ENCODE results near the gene PRKCA.
A peak's percentile ranks its signal among the peaks of the same experiment; 100 is the strongest.

Gene PRKCA

DNA sequence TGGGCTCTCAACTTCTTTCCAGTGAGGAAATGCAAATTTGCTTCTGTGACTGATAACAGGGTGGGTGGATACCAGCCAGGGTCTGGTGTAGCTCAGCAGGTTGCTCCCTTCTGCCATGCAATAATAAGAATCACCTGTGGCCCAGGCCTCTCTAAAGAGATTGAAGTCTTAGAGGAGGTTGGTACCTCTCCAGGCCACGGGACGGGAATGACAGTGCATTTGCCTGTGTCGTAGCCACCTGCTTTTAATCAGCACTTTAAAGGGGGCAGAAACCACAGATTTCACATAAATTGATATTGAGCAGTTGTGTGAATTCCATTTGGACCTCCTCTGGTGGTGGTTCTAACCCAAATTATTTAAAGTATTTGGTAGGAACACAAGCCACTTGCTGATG lies 246.9 kb downstream of the PRKCA start:
- H3K9ac ChIP-seq (ENCODE audit: insufficient read length) = no peak overlapping the region
- no peaks in the 10 kb centered on the region for H3K9me3 ChIP-seq (ENCODE audit: low read depth, low read length)
- H3K36me3 ChIP-seq (ENCODE audit: insufficient read depth, low read length) = peaks cover 6% of the 10 kb centered on the region; the same call in 1 of the 2 replicates
- no peak for DNase-seq (ENCODE audit: low read depth, low spot score)
- H3K27ac ChIP-seq = peak overlapping the region; percentile 75
- H3K4me3 ChIP-seq = peak overlapping the region; percentile 5; the same call in 1 of the 2 replicates
- no peak for TF ChIP-seq EZH2 (IDR thresholded peaks at IDR 0.05)
- TF ChIP-seq POLR2AphosphoS5 (IDR thresholded peaks at IDR 0.05; ENCODE audit: borderline replicate concordance, low read depth, low read length) = no peak
- TF ChIP-seq FOXP2 (optimal IDR thresholded peaks at IDR 0.05; ENCODE audit: control extremely low read depth, extremely low read length, insufficient read depth) = no peak

- H3K27ac ChIP-seq = peak overlapping the region; percentile 75
- H3K36me3 ChIP-seq (ENCODE audit: insufficient read depth, low read length) = peaks cover 6% of the 10 kb centered on the region; the same call in 1 of the 2 replicates
- peak overlapping the region; percentile 5; the same call in 1 of the 2 replicates for H3K4me3 ChIP-seq
- H3K9ac ChIP-seq (ENCODE audit: insufficient read length) = no peak overlapping the region
- TF ChIP-seq FOXP2 (optimal IDR thresholded peaks at IDR 0.05; ENCODE audit: control extremely low read depth, extremely low read length, insufficient read depth) (no peak), POLR2AphosphoS5 (IDR thresholded peaks at IDR 0.05; ENCODE audit: borderline replicate concordance, low read depth, low read length) (no peak), EZH2 (IDR thresholded peaks at IDR 0.05) (no peak)
- no peak for DNase-seq (ENCODE audit: low read depth, low spot score)
- H3K9me3 ChIP-seq (ENCODE audit: low read depth, low read length) = no peaks in the 10 kb centered on the region
Measured at GRCh38 chr17:66549731-66550207, 247.4 kb downstream of the PRKCA start.

DNA sequence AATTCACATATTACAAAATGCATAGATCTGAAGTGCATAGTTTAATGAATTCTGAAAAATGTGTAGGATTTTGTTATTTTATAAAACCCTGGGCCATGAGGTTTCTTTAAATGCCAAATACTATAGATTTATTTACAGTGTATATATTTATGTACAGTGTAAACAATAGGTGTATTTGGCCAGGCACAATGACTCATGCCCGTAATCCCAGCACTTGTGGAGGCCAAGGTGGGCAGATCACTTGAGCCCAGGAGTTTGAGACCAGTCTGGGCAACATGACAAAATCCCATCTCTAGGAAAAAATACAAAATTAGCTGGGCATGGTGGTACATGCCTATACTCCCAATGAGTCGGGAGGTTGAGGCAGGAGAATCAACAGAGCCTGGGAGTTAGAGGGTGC lies 249.4 kb downstream of the PRKCA start:
- no peak overlapping the region for H3K4me3 ChIP-seq
- no peaks in the 10 kb centered on the region for H3K9me3 ChIP-seq (ENCODE audit: low read depth, low read length)
- no peak for DNase-seq (ENCODE audit: low read depth, low spot score)
- H3K9ac ChIP-seq (ENCODE audit: insufficient read length) = no peak overlapping the region
- no peak overlapping the region for H3K27ac ChIP-seq
- TF ChIP-seq EZH2 (IDR thresholded peaks at IDR 0.05) = no peak
- TF ChIP-seq POLR2AphosphoS5 (IDR thresholded peaks at IDR 0.05; ENCODE audit: borderline replicate concordance, low read depth, low read length) = no peak
- no peak for TF ChIP-seq FOXP2 (optimal IDR thresholded peaks at IDR 0.05; ENCODE audit: control extremely low read depth, extremely low read length, insufficient read depth)
- no peaks in the 10 kb centered on the region for H3K36me3 ChIP-seq (ENCODE audit: insufficient read depth, low read length)

- TF ChIP-seq FOXP2 (optimal IDR thresholded peaks at IDR 0.05; ENCODE audit: control extremely low read depth, extremely low read length, insufficient read depth) (no peak), POLR2AphosphoS5 (IDR thresholded peaks at IDR 0.05; ENCODE audit: borderline replicate concordance, low read depth, low read length) (no peak), EZH2 (IDR thresholded peaks at IDR 0.05) (no peak)
- DNase-seq (ENCODE audit: low read depth, low spot score) = no peak
- H3K27ac ChIP-seq = no peak overlapping the region
- H3K9ac ChIP-seq (ENCODE audit: insufficient read length) = no peak overlapping the region
- H3K36me3 ChIP-seq (ENCODE audit: insufficient read depth, low read length) = no peaks in the 10 kb centered on the region
- H3K4me3 ChIP-seq = no peak overlapping the region
- no peaks in the 10 kb centered on the region for H3K9me3 ChIP-seq (ENCODE audit: low read depth, low read length)
Measured at GRCh38 chr17:66552371-66552770, 250.0 kb downstream of the PRKCA start.

GRCh38 chr17:66555605-66556004 lies 253.2 kb downstream of the PRKCA start:
- DNase-seq (ENCODE audit: low read depth, low spot score) = no peak
- Histone ChIP-seq H3K36me3 (ENCODE audit: insufficient read depth, low read length) (no peaks in the 10 kb centered on the region), H3K27ac (no peak overlapping the region), H3K4me3 (no peak overlapping the region), H3K9me3 (ENCODE audit: low read depth, low read length) (peaks cover 7% of the 10 kb centered on the region; the same call in 1 of the 2 replicates), H3K9ac (ENCODE audit: insufficient read length) (no peak overlapping the region)
- TF ChIP-seq EZH2 (IDR thresholded peaks at IDR 0.05) = no peak
- TF ChIP-seq FOXP2 (optimal IDR thresholded peaks at IDR 0.05; ENCODE audit: control extremely low read depth, extremely low read length, insufficient read depth) = no peak
- TF ChIP-seq POLR2AphosphoS5 (IDR thresholded peaks at IDR 0.05; ENCODE audit: borderline replicate concordance, low read depth, low read length) = no peak

DNA sequence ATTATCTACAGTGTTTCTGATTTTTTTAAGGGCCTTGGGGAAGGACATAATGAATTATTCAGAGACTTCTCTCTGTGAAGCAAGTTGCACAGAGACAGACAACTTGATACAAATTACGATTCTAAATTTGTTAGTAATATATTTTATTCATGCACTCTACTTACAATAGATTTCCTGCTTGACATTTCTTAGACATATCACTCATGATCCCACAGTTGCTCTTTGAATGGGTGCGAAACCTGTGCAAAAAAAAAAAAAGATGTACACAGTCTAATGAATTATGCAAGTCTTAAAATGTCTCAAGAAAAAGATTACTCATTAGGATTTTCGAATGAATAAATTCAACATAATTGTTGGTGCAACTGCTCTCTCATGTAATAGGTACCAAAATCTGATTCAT lies 254.8 kb downstream of the PRKCA start:
- Histone ChIP-seq H3K36me3 (ENCODE audit: insufficient read depth, low read length) (no peaks in the 10 kb centered on the region), H3K9me3 (ENCODE audit: low read depth, low read length) (peaks cover 8% of the 10 kb centered on the region; the same call in 1 of the 2 replicates), H3K9ac (ENCODE audit: insufficient read length) (no peak overlapping the region), H3K4me3 (no peak overlapping the region), H3K27ac (no peak overlapping the region)
- no peak for DNase-seq (ENCODE audit: low read depth, low spot score)
- TF ChIP-seq POLR2AphosphoS5 (IDR thresholded peaks at IDR 0.05; ENCODE audit: borderline replicate concordance, low read depth, low read length) = no peak

GRCh38 chr17:66557886-66558285 lies 255.5 kb downstream of the PRKCA start:
- no peak for DNase-seq (ENCODE audit: low read depth, low spot score)
- no peak overlapping the region for H3K9ac ChIP-seq (ENCODE audit: insufficient read length)
- no peak overlapping the region for H3K27ac ChIP-seq
- H3K36me3 ChIP-seq (ENCODE audit: insufficient read depth, low read length) = no peaks in the 10 kb centered on the region
- peaks cover 8% of the 10 kb centered on the region; the same call in 1 of the 2 replicates for H3K9me3 ChIP-seq (ENCODE audit: low read depth, low read length)
- TF ChIP-seq FOXP2 (optimal IDR thresholded peaks at IDR 0.05; ENCODE audit: control extremely low read depth, extremely low read length, insufficient read depth) (no peak), POLR2AphosphoS5 (IDR thresholded peaks at IDR 0.05; ENCODE audit: borderline replicate concordance, low read depth, low read length) (no peak), EZH2 (IDR thresholded peaks at IDR 0.05) (no peak)
- H3K4me3 ChIP-seq = no peak overlapping the region

- no peak overlapping the region for H3K4me3 ChIP-seq
- TF ChIP-seq EZH2 (IDR thresholded peaks at IDR 0.05) (no peak), POLR2AphosphoS5 (IDR thresholded peaks at IDR 0.05; ENCODE audit: borderline replicate concordance, low read depth, low read length) (no peak), FOXP2 (optimal IDR thresholded peaks at IDR 0.05; ENCODE audit: control extremely low read depth, extremely low read length, insufficient read depth) (no peak)
- no peak overlapping the region for H3K9ac ChIP-seq (ENCODE audit: insufficient read length)
- H3K27ac ChIP-seq = peak overlapping the region; percentile 58; the same call in 1 of the 2 replicates
- DNase-seq (ENCODE audit: low read depth, low spot score) = peak; percentile 89
- peaks cover 8% of the 10 kb centered on the region; the same call in 1 of the 2 replicates for H3K9me3 ChIP-seq (ENCODE audit: low read depth, low read length)
- H3K36me3 ChIP-seq (ENCODE audit: insufficient read depth, low read length) = no peaks in the 10 kb centered on the region
Measured at GRCh38 chr17:66560691-66561090, 258.3 kb downstream of the PRKCA start.

DNA sequence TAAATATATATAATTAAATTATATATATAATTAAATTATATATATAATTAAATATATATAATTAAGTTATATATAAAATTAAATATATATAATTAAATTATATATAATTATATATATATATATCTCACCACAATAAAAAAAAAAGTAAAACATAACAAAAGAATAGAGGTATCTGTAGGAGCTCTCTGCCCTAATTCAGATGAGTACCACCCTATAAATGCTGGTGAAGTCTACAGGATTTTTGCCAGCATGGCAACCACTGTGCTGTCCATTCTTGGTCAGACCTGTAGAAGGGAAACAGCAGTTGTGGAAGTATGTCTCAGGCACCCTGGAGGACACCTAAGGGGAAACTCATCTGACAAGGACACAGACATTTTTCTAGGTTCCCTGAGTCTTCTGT lies 259.7 kb downstream of the PRKCA start:
- Histone ChIP-seq H3K36me3 (ENCODE audit: insufficient read depth, low read length) (no peaks in the 10 kb centered on the region), H3K9me3 (ENCODE audit: low read depth, low read length) (peaks cover 8% of the 10 kb centered on the region; the same call in 1 of the 2 replicates), H3K9ac (ENCODE audit: insufficient read length) (no peak overlapping the region), H3K27ac (no peak overlapping the region), H3K4me3 (no peak overlapping the region)
- TF ChIP-seq POLR2AphosphoS5 (IDR thresholded peaks at IDR 0.05; ENCODE audit: borderline replicate concordance, low read depth, low read length) (no peak), FOXP2 (optimal IDR thresholded peaks at IDR 0.05; ENCODE audit: control extremely low read depth, extremely low read length, insufficient read depth) (no peak), EZH2 (IDR thresholded peaks at IDR 0.05) (no peak)
- no peak for DNase-seq (ENCODE audit: low read depth, low spot score)

Data from SK-N-MC (cell line).